ENCODE measurements around the gene LRP1B.

LRP1B gene

DNA sequence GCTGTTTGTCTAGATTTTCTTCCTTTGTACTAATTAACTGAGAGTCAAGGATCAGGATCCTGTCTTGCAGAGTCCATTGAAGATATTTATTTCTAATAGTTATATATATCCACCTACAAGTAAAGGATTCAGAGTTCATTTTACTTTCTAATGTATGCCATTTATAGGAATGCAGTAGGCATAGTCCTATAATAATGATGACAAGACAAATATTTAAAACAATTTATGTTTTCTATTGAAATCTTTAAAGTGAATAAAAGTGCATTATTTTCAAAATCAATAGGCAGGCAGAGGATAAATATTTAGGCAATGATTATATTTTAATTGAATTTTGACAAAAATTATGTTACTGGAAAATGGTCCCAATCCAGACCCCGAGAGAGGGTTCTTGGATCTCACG, 1919.9 kb downstream of the LRP1B start (continued):
- no peak for TF ChIP-seq TSHZ2 (CRISPR knock-in tag; IDR thresholded peaks at IDR 0.05)

DNA sequence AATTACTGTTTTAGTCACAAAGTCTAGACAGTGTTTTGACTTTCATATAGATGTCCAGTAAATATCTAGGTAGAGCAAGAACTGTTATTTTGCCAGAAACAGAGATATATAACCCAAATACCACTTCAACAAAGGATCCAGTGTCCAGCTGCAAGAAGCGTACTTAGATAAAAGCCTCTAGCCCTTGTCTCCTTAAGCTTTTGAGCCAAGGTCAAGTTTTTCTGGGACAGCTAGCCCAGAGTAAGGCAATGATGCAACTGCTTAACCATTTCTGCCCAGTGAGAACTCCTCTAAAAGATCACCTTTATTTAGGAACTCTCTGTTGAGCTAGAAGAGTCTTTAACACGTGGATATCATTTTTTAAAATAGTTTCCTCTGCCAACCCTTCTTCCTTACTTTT, 1925.7 kb downstream of the LRP1B start:
- TF ChIP-seq ZNF70 (CRISPR knock-in tag; IDR thresholded peaks at IDR 0.05) (no peak), ZNF8 (CRISPR knock-in tag; IDR thresholded peaks at IDR 0.05) (no peak), ZC3H10 (CRISPR knock-in tag; IDR thresholded peaks at IDR 0.05) (no peak), SNAI2 (CRISPR knock-in tag; IDR thresholded peaks at IDR 0.05) (no peak), POU6F1 (CRISPR knock-in tag; IDR thresholded peaks at IDR 0.05; ENCODE audit: borderline replicate concordance, low read depth) (no peak), ZFP3 (CRISPR knock-in tag; IDR thresholded peaks at IDR 0.05) (no peak), ISL1 (CRISPR knock-in tag; IDR thresholded peaks at IDR 0.05) (no peak), ESRRG (CRISPR knock-in tag; IDR thresholded peaks at IDR 0.05) (no peak), ZNF565 (CRISPR knock-in tag; conservative IDR thresholded peaks at IDR 0.05; ENCODE audit: low read depth) (no peak), TCF4 (CRISPR knock-in tag; IDR thresholded peaks at IDR 0.05; ENCODE audit: borderline replicate concordance) (no peak), TOX (CRISPR knock-in tag; IDR thresholded peaks at IDR 0.05; ENCODE audit: borderline replicate concordance) (no peak), ZFP30 (CRISPR knock-in tag; IDR thresholded peaks at IDR 0.05) (no peak), CSDC2 (CRISPR knock-in tag; IDR thresholded peaks at IDR 0.05) (no peak), GLIS3 (CRISPR knock-in tag; IDR thresholded peaks at IDR 0.05) (no peak)
- TF ChIP-seq, protein P1, sequence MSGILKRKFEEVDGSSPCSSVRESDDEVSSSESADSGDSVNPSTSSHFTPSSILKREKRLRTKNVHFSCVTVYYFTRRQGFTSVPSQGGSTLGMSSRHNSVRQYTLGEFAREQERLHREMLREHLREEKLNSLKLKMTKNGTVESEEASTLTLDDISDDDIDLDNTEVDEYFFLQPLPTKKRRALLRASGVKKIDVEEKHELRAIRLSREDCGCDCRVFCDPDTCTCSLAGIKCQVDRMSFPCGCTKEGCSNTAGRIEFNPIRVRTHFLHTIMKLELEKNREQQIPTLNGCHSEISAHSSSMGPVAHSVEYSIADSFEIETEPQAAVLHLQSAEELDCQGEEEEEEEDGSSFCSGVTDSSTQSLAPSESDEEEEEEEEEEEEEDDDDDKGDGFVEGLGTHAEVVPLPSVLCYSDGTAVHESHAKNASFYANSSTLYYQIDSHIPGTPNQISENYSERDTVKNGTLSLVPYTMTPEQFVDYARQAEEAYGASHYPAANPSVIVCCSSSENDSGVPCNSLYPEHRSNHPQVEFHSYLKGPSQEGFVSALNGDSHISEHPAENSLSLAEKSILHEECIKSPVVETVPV (CRISPR knock-in tag; IDR thresholded peaks at IDR 0.05), result no peak
- ATAC-seq, result no peak

- ATAC-seq, result no peak
- TF ChIP-seq RARB (CRISPR knock-in tag; IDR thresholded peaks at IDR 0.05) (no peak), OSR1 (CRISPR knock-in tag; IDR thresholded peaks at IDR 0.05) (no peak), CREB5 (CRISPR knock-in tag; IDR thresholded peaks at IDR 0.05; ENCODE audit: low read depth) (no peak), ZNF565 (CRISPR knock-in tag; conservative IDR thresholded peaks at IDR 0.05; ENCODE audit: low read depth) (no peak), ISL1 (CRISPR knock-in tag; IDR thresholded peaks at IDR 0.05) (no peak), POU6F1 (CRISPR knock-in tag; IDR thresholded peaks at IDR 0.05; ENCODE audit: borderline replicate concordance, low read depth) (no peak), ESRRG (CRISPR knock-in tag; IDR thresholded peaks at IDR 0.05) (no peak), CSDC2 (CRISPR knock-in tag; IDR thresholded peaks at IDR 0.05) (no peak), TOX (CRISPR knock-in tag; IDR thresholded peaks at IDR 0.05; ENCODE audit: borderline replicate concordance) (no peak), ZNF8 (CRISPR knock-in tag; IDR thresholded peaks at IDR 0.05) (no peak), ZFP30 (CRISPR knock-in tag; IDR thresholded peaks at IDR 0.05) (no peak), TSHZ2 (CRISPR knock-in tag; IDR thresholded peaks at IDR 0.05) (no peak), PPARA (CRISPR knock-in tag; IDR thresholded peaks at IDR 0.05; ENCODE audit: borderline replicate concordance) (no peak), SNAI2 (CRISPR knock-in tag; IDR thresholded peaks at IDR 0.05) (no peak), TCF4 (CRISPR knock-in tag; IDR thresholded peaks at IDR 0.05; ENCODE audit: borderline replicate concordance) (no peak), ZNF70 (CRISPR knock-in tag; IDR thresholded peaks at IDR 0.05) (no peak), BACH2 (CRISPR knock-in tag; IDR thresholded peaks at IDR 0.05; ENCODE audit: borderline replicate concordance) (no peak), GLIS3 (CRISPR knock-in tag; IDR thresholded peaks at IDR 0.05) (no peak), ZC3H10 (CRISPR knock-in tag; IDR thresholded peaks at IDR 0.05) (no peak)
These were observed 1927.5 kb downstream of the LRP1B start for GRCh38 chr2:140203347-140203746.

Measured in SK-N-SH treated with all-trans-retinoic acid at 6 μM for 48 hours (cell line).